Endothelial cell of umbilical vein (primary cell): ENCODE data around the gene SEPTIN5. TPM values are rescaled to one million over a fixed set of nuclear protein-coding genes. Genes with fewer than 3 reads are reported as not detected.

ENCODE experiments used
- BruUV-seq: library from RNA; stranded (reverse); fragments of 400-500 nt; replicated peaks from 2 replicates; lab custom pipeline; 2021; lab: Mats Ljungman, UMichigan
- CTCF ChIA-PET: fragments of 300-600, 350-600 bp; sonication (Branson Sonifier 250); formaldehyde crosslinking; loops from one replicate; lab custom pipeline; 2021; ENCODE audit warnings: antibody characterized with exemption, inconsistent platforms; lab: Charles Lee
- POLR2A ChIA-PET: fragments of 300-600, 350-600 bp; sonication (Branson Sonifier 250); formaldehyde crosslinking; loops from one replicate; lab custom pipeline; 2021; ENCODE audit warnings: antibody characterized with exemption, inconsistent platforms; lab: Charles Lee
- DNase-seq: peaks from one replicate; pipeline ENCODE4 v3.0.0-alpha.2; 2011; ENCODE audit warnings: low read depth, low spot score
- FAIRE-seq: peaks from 2 replicates; lab custom pipeline; 2011; peaks lifted over from hg19 to GRCh38; lab: Jason Lieb, UNC
- H2AFZ ChIP-seq: 2 replicates; pipeline ENCODE4 v1.6.0; 2012; ENCODE audit warnings: low read depth, low read length, control low read depth, inconsistent platforms
- H3K27ac ChIP-seq: 2 replicates; pipeline ENCODE4 v1.5.1; 2011; ENCODE audit warnings: low read depth, mild to moderate bottlenecking, control low read depth, low read length, moderate library complexity; ENCODE audit not compliant: insufficient read depth
- H3K27me3 ChIP-seq, 2 experiments: 2 replicates each; pipeline versions ENCODE4 v1.6.0 to v1.6.1; 2011; ENCODE audit warnings: low read length in 2 of 2, mixed read lengths in 1 of 2; ENCODE audit not compliant: control insufficient read depth in 2 of 2, insufficient read depth in 2 of 2
- H3K36me3 ChIP-seq, 2 experiments: 2 replicates in 1 of 2; 3 replicates in 1 of 2; pipeline ENCODE4 v1.5.1; 2011; ENCODE audit warnings: low read length in 2 of 2, mild to moderate bottlenecking in 1 of 2, moderate library complexity in 1 of 2; ENCODE audit not compliant: control insufficient read depth in 2 of 2, insufficient read depth in 2 of 2; ENCODE audit errors: extremely low read depth in 1 of 2
- H3K4me1 ChIP-seq: 3 replicates; pipeline ENCODE4 v1.5.1; 2011; ENCODE audit warnings: mild to moderate bottlenecking, low read length; ENCODE audit not compliant: control insufficient read depth, insufficient read depth; ENCODE audit errors: extremely low read depth
- H3K4me2 ChIP-seq: 2 replicates; pipeline ENCODE4 v1.6.1; 2011; ENCODE audit warnings: low read length, control low read depth, mixed read lengths; ENCODE audit not compliant: insufficient read depth
- H3K4me3 ChIP-seq, 3 experiments: fragments of 200-600 bp in 1 of 3; sonication (generic), shearing (Covaris generic) in 1 of 3; replicated peaks in 1 of 3; 2 replicates each; pipeline ENCODE4 v1.5.1; 2011 to 2016; ENCODE audit warnings: control low read depth in 3 of 3, low read length in 3 of 3, mild to moderate bottlenecking in 2 of 3, inconsistent platforms in 1 of 3, low read depth in 1 of 3, moderate library complexity in 1 of 3; ENCODE audit not compliant: insufficient read depth in 1 of 3
- H3K79me2 ChIP-seq: 2 replicates; pipeline ENCODE4 v1.6.0; 2012; ENCODE audit warnings: low read length, inconsistent platforms; ENCODE audit not compliant: control insufficient read depth, insufficient read depth
- H3K9ac ChIP-seq: replicated peaks from 2 replicates; pipeline ENCODE3; 2011; ENCODE audit warnings: low read length, control low read depth; ENCODE audit not compliant: insufficient read depth; ENCODE audit errors: extremely low read depth
- H3K9me1 ChIP-seq: replicated peaks from 3 replicates; pipeline ENCODE4 v1.6.0; 2011; ENCODE audit warnings: mild to moderate bottlenecking, low read length; ENCODE audit not compliant: control insufficient read depth, insufficient read depth; ENCODE audit errors: extremely low read depth
- H3K9me3 ChIP-seq: replicated peaks from 2 replicates; pipeline ENCODE4 v1.5.1; 2012; ENCODE audit warnings: low read length, inconsistent platforms; ENCODE audit not compliant: control insufficient read depth, insufficient read depth
- H4K20me1 ChIP-seq: replicated peaks from 2 replicates; pipeline ENCODE3; 2011; ENCODE audit warnings: mild to moderate bottlenecking, low read length; ENCODE audit not compliant: control insufficient read depth, insufficient read depth; ENCODE audit errors: extremely low read depth
- CTCF ChIP-seq, 2 donors: IDR thresholded peaks; 1 replicate in 1 of 2; 2 replicates in 1 of 2; pipeline ENCODE4 v1.5.1; 2011; ENCODE audit warnings: low read length in 2 of 2, mild to moderate bottlenecking in 2 of 2, moderate library complexity in 2 of 2, control low read depth in 1 of 2, inconsistent platforms in 1 of 2, low read depth in 1 of 2; ENCODE audit not compliant: insufficient read depth in 1 of 2; ENCODE audit errors: extremely low read depth in 1 of 2
- EZH2 ChIP-seq: IDR thresholded peaks from 2 replicates; pipeline ENCODE4 v1.6.1; 2012; ENCODE audit warnings: borderline replicate concordance, low read depth, mild to moderate bottlenecking, moderate library complexity, low read length, inconsistent platforms; ENCODE audit not compliant: severe bottlenecking
- FOS ChIP-seq: IDR thresholded peaks from 2 replicates; pipeline ENCODE4 v1.6.1; 2011; ENCODE audit warnings: mild to moderate bottlenecking, low read length, moderate library complexity, borderline replicate concordance; ENCODE audit not compliant: insufficient read depth
- GATA2 ChIP-seq: IDR thresholded peaks from 2 replicates; pipeline ENCODE4 v1.7.0; 2011; ENCODE audit warnings: low read depth, mild to moderate bottlenecking, moderate library complexity, mixed read lengths, low read length; ENCODE audit not compliant: insufficient read length, insufficient read depth
- JUN ChIP-seq: IDR thresholded peaks from 2 replicates; pipeline ENCODE4 v1.6.1; 2011; ENCODE audit warnings: borderline replicate concordance, low read depth; ENCODE audit not compliant: insufficient read length, insufficient read depth
- MAX ChIP-seq: IDR thresholded peaks from 2 replicates; pipeline ENCODE4 v1.6.1; 2011; ENCODE audit not compliant: insufficient read depth, insufficient read length
- MYC ChIP-seq: IDR thresholded peaks from one replicate; pipeline ENCODE4 v1.6.1; 2011; ENCODE audit warnings: mild to moderate bottlenecking, low read depth, low read length
- POLR2A ChIP-seq: IDR thresholded peaks from 2 replicates; pipeline ENCODE4 v1.6.1; 2012; ENCODE audit warnings: low read depth, mild to moderate bottlenecking, control low read depth, low read length
- POLR2AphosphoS5 ChIP-seq: IDR thresholded peaks from 2 replicates; pipeline ENCODE4 v1.6.1; 2012; ENCODE audit warnings: low read depth, mild to moderate bottlenecking, control low read depth, low read length, moderate library complexity; ENCODE audit not compliant: insufficient read depth
- dilution Hi-C: fragments of 300-500 bp; cut with MboI; formaldehyde crosslinking; loops from one replicate; pipeline ENCODE4 v1.15.0; 2019; ENCODE audit warnings: low sequenced_read_pairs; ENCODE audit not compliant: extremely low pct_ligation_motif_present
- intact Hi-C: fragments of 100-400 bp; cut with micrococcal nuclease; formaldehyde crosslinking; loops from one replicate; pipeline ENCODE4 v1.10.0; 2022
- polyA plus RNA-seq, 4 experiments: library from polyadenylated mRNA; depleted of rRNA in 3 of 4; stranded (reverse) in 3 of 4; unstranded in 1 of 4; fragments of >200 nt; gene quantifications; 2 replicates each; pipeline versions ENCODE4 v1.2.1 to v1.2.3, GENCODE V29; 2011 to 2012; ENCODE audit warnings: missing spikeins in 1 of 4
- total RNA-seq: library from RNA; stranded (reverse); gene quantifications from 2 replicates; pipeline ENCODE4 v1.2.3, GENCODE V29; 2021

SEPTIN5 gene
- total and polyA plus RNA-seq, 2 donors (not counting 3 experiments of a cell fraction or from before 2014, with no cell fraction given), result 31.1 to 35.8 TPM

GRCh38 chr22:19722982-19723231 lies 8.6 kb downstream of the SEPTIN5 start:
- TF ChIP-seq POLR2A, result no peak
- TF ChIP-seq MAX, result no peak
- no peak for TF ChIP-seq CTCF (IDR thresholded peaks at IDR 0.05; ENCODE audit: extremely low read depth in 1 of 2, insufficient read depth in 1 of 2, low read depth in 1 of 2, low read length in 2 of 2)
- TF ChIP-seq MYC, result no peak
- TF ChIP-seq JUN, result no peak
- no peak for TF ChIP-seq FOS
- TF ChIP-seq EZH2, result no peak
- no peak for TF ChIP-seq POLR2AphosphoS5
- no peak for TF ChIP-seq GATA2
- no peaks in the 10 kb centered on the region for H3K79me2 ChIP-seq
- ChIA-PET CTCF (interaction anchor here (1.0 to 1.7 kb wide), 3 partner anchors 8 to 189 kb away, joined by 3 to 54 read pairs (median 3); partner anchors contain the start of gene SEPTIN5), POLR2A (no interaction called here)
- no peak overlapping the region for H3K9ac ChIP-seq
- DNase-seq (no peak), FAIRE-seq (no peak)
- H3K9me3 ChIP-seq, result no peaks in the 10 kb centered on the region
- H3K27ac ChIP-seq, result no peak overlapping the region
- H3K9me1 ChIP-seq, result no peaks in the 10 kb centered on the region
- no TSS peak for BruUV-seq
- dilution Hi-C loops (no loop called here), intact Hi-C loops (no loop called here)
- H4K20me1 ChIP-seq, result no peaks in the 10 kb centered on the region
- no peak overlapping the region for H3K4me2 ChIP-seq
- H3K27me3 ChIP-seq, result peaks cover 0 to 2% of the 10 kb centered on the region in 2 experiments
- H2AFZ ChIP-seq, result peak overlapping the region; percentile 0
- peaks cover 6% of the 10 kb centered on the region for H3K4me1 ChIP-seq
- H3K4me3 ChIP-seq, result no peak overlapping the region
- H3K36me3 ChIP-seq, result peaks cover 0 to 14% of the 10 kb centered on the region in 2 experiments
